WTC11 (cell line): ENCODE data around the gene KRT33A. TPM values are rescaled to one million over a fixed set of nuclear protein-coding genes. Genes with fewer than 3 reads are reported as not detected.

Experiments used
- ATAC-seq: fragments of 200-7000 bp; cut with Tn5 transposase; 2 replicates; pipeline ENCODE4 v1.10.0; 2021; ENCODE audit warnings: mild to moderate bottlenecking, moderate library complexity
- CTCF ChIA-PET: fragments of 300-600 bp; sonication (Branson Sonifier 250); formaldehyde crosslinking; loops from one replicate; lab custom pipeline; 2021; ENCODE audit warnings: antibody characterized with exemption; lab: Charles Lee
- POLR2A ChIA-PET: fragments of 350-600 bp; sonication (Branson Sonifier 250); formaldehyde crosslinking; loops from one replicate; lab custom pipeline; 2021; ENCODE audit warnings: antibody characterized with exemption; lab: Charles Lee
- DNase-seq: peaks from one replicate; pipeline ENCODE4 v3.0.0; 2021; ENCODE audit warnings: low spot score
- H3K27ac Mint-ChIP-seq: 2 replicates; pipeline ENCODE4 v1.8.0; 2021; ENCODE audit warnings: mixed read lengths
- H3K27me3 Mint-ChIP-seq: 2 replicates; pipeline ENCODE4 v1.8.0; 2021; ENCODE audit warnings: low read depth, mild to moderate bottlenecking, moderate library complexity, mixed read lengths
- H3K36me3 Mint-ChIP-seq: 2 replicates; pipeline ENCODE4 v1.8.0; 2021; ENCODE audit warnings: mixed read lengths
- H3K4me1 Mint-ChIP-seq: 2 replicates; pipeline ENCODE4 v1.8.0; 2022; ENCODE audit warnings: mixed read lengths
- H3K4me3 Mint-ChIP-seq: 2 replicates; pipeline ENCODE4 v1.8.0; 2021; ENCODE audit warnings: mild to moderate bottlenecking, moderate library complexity, mixed read lengths
- H3K9me3 Mint-ChIP-seq: 2 replicates; pipeline ENCODE4 v1.8.0; 2021; ENCODE audit warnings: mixed read lengths
- CBFB ChIP-seq: sonication (generic); formaldehyde crosslinking; IDR thresholded peaks from 2 replicates; pipeline ENCODE4 v1.8.1; 2022; ENCODE audit warnings: mild to moderate bottlenecking, low read depth, missing genetic modification reagents
- CTCF ChIP-seq: fragments of 200-600 bp; IDR thresholded peaks from 2 replicates; pipeline ENCODE4 v1.8.0; 2022; ENCODE audit warnings: antibody characterized with exemption
- EMX1 ChIP-seq: fragments of 250-450 bp; sonication (Bioruptor Pico); IDR thresholded peaks from 2 replicates; pipeline ENCODE4 v1.8.0; 2021; ENCODE audit warnings: mild to moderate bottlenecking
- ESRRA ChIP-seq: sonication (generic); formaldehyde crosslinking; IDR thresholded peaks from 2 replicates; pipeline ENCODE4 v1.8.1; 2022; ENCODE audit warnings: mild to moderate bottlenecking, missing genetic modification reagents, borderline replicate concordance
- FOXJ3 ChIP-seq: sonication (generic); formaldehyde crosslinking; IDR thresholded peaks from 2 replicates; pipeline ENCODE4 v1.9.0; 2021; ENCODE audit warnings: missing genetic modification reagents, mild to moderate bottlenecking, borderline replicate concordance
- FOXP1 ChIP-seq: sonication (generic); formaldehyde crosslinking; IDR thresholded peaks from 2 replicates; pipeline ENCODE4 v1.8.0; 2022; ENCODE audit warnings: missing genetic modification reagents, mild to moderate bottlenecking, moderate library complexity, borderline replicate concordance
- IRF1 ChIP-seq: sonication (generic); formaldehyde crosslinking; IDR thresholded peaks from 2 replicates; pipeline ENCODE4 v1.8.0; 2023; ENCODE audit warnings: missing genetic modification reagents
- IRF2 ChIP-seq: sonication (generic); formaldehyde crosslinking; IDR thresholded peaks from 2 replicates; pipeline ENCODE4 v1.8.0; 2022; ENCODE audit warnings: low read depth, missing genetic modification reagents, borderline replicate concordance
- JAZF1 ChIP-seq: fragments of 250-450 bp; sonication (Bioruptor Pico); IDR thresholded peaks from 2 replicates; pipeline ENCODE4 v1.9.0; 2021; ENCODE audit warnings: moderate library complexity, mild to moderate bottlenecking, inconsistent platforms
- NR2C2 ChIP-seq: sonication (generic); formaldehyde crosslinking; IDR thresholded peaks from 2 replicates; pipeline ENCODE4 v1.8.0; 2022; ENCODE audit warnings: mild to moderate bottlenecking, missing genetic modification reagents
- OVOL2 ChIP-seq: fragments of 250-450 bp; sonication (Bioruptor Pico); IDR thresholded peaks from 2 replicates; pipeline ENCODE4 v1.9.0; 2021; ENCODE audit warnings: mild to moderate bottlenecking, borderline replicate concordance
- PRRX2 ChIP-seq: fragments of 250-450 bp; sonication (Bioruptor Pico); IDR thresholded peaks from 2 replicates; pipeline ENCODE4 v1.8.0; 2021; ENCODE audit warnings: mild to moderate bottlenecking
- USF2 ChIP-seq: sonication (generic); formaldehyde crosslinking; IDR thresholded peaks from 2 replicates; pipeline ENCODE4 v1.8.1; 2023; ENCODE audit warnings: mild to moderate bottlenecking, missing genetic modification reagents, moderate library complexity
- ZNF138 ChIP-seq: sonication (generic); formaldehyde crosslinking; conservative IDR thresholded peaks from 2 replicates; pipeline ENCODE4 v1.8.1; 2022; ENCODE audit warnings: mild to moderate bottlenecking, moderate library complexity, missing genetic modification reagents
- total RNA-seq: library from RNA; stranded (reverse); gene quantifications from 3 replicates; pipeline ENCODE4 v1.2.3, GENCODE V29; 2021
- TF ChIP-seq, protein P1 (sequence below): sonication (generic); formaldehyde crosslinking; IDR thresholded peaks from 2 replicates; pipeline ENCODE4 v1.8.1; 2022; ENCODE audit warnings: low read depth, mild to moderate bottlenecking, moderate library complexity, missing genetic modification reagents, borderline replicate concordance
- TF ChIP-seq, protein P2 (sequence below): sonication (generic); formaldehyde crosslinking; IDR thresholded peaks from 2 replicates; pipeline ENCODE4 v1.8.1; 2022; ENCODE audit warnings: missing genetic modification reagents, borderline replicate concordance

Gene KRT33A
- total RNA-seq, 1 experiment from 2014 or later, result not detected

DNA sequence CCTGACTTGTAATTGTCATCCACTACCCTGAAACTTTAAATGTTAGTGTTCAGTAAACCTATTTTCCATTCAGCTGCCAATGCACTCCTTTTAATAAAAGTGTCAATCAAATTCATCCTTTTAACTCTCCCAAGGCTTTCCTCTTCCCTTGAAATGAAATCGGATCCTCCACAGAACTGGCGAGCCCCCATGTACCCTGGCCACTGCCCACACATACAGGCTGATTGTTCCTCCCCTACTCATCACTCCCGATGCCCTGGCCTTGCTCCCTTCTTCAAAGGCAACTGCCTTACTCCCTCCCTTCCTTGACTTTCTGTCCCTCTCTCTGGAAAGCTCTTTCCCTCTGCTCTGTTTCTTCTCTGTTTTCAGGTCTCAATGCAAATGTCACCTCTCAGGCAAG is 7.6 kb downstream of the KRT33A start:
- H3K9me3 Mint-ChIP-seq, result peaks cover 32% of the 10 kb centered on the region
- no peak overlapping the region for H3K27ac Mint-ChIP-seq
- peaks cover 10% of the 10 kb centered on the region for H3K36me3 Mint-ChIP-seq
- DNase-seq (no peak), ATAC-seq (no peak)
- peaks cover 3% of the 10 kb centered on the region for H3K27me3 Mint-ChIP-seq
- H3K4me1 Mint-ChIP-seq, result no peaks in the 10 kb centered on the region
- TF ChIP-seq CTCF (no peak), CBFB (CRISPR knock-in tag) (no peak), USF2 (CRISPR knock-in tag) (no peak), IRF1 (CRISPR knock-in tag) (no peak), FOXJ3 (CRISPR knock-in tag) (no peak), PRRX2 (no peak), EMX1 (CRISPR knock-in tag) (no peak), ZNF138 (CRISPR knock-in tag) (no peak), IRF2 (CRISPR knock-in tag) (no peak), FOXP1 (CRISPR knock-in tag) (no peak)
- TF ChIP-seq, protein P1, sequence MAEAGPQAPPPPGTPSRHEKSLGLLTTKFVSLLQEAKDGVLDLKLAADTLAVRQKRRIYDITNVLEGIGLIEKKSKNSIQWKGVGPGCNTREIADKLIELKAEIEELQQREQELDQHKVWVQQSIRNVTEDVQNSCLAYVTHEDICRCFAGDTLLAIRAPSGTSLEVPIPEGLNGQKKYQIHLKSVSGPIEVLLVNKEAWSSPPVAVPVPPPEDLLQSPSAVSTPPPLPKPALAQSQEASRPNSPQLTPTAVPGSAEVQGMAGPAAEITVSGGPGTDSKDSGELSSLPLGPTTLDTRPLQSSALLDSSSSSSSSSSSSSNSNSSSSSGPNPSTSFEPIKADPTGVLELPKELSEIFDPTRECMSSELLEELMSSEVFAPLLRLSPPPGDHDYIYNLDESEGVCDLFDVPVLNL (CRISPR knock-in tag), result no peak
- TF ChIP-seq, protein P2, sequence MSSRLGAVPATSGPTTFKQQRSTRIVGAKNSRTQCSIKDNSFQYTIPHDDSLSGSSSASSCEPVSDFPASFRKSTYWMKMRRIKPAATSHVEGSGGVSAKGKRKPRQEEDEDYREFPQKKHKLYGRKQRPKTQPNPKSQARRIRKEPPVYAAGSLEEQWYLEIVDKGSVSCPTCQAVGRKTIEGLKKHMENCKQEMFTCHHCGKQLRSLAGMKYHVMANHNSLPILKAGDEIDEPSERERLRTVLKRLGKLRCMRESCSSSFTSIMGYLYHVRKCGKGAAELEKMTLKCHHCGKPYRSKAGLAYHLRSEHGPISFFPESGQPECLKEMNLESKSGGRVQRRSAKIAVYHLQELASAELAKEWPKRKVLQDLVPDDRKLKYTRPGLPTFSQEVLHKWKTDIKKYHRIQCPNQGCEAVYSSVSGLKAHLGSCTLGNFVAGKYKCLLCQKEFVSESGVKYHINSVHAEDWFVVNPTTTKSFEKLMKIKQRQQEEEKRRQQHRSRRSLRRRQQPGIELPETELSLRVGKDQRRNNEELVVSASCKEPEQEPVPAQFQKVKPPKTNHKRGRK (CRISPR knock-in tag), result no peak
- POLR2A ChIA-PET, result no interaction called here
- CTCF ChIA-PET, result no interaction called here
- H3K4me3 Mint-ChIP-seq, result no peak overlapping the region

- Mint-ChIP-seq H3K4me3 (no peak overlapping the region), H3K27me3 (peaks cover 3% of the 10 kb centered on the region), H3K9me3 (peaks cover 36% of the 10 kb centered on the region), H3K27ac (no peak overlapping the region), H3K36me3 (peaks cover 10% of the 10 kb centered on the region), H3K4me1 (no peaks in the 10 kb centered on the region)
- DNase-seq, result no peak
- ChIA-PET POLR2A (no interaction called here), CTCF (interaction anchor here (1.1 to 2.8 kb wide), 2 partner anchors 12 to 19 kb away, joined by 6 to 11 read pairs; no protein-coding TSS in a partner anchor)
- no peak for ATAC-seq
- TF ChIP-seq OVOL2 (CRISPR knock-in tag), result no peak
- TF ChIP-seq ESRRA (CRISPR knock-in tag), result no peak
- TF ChIP-seq IRF1 (CRISPR knock-in tag), result no peak
- TF ChIP-seq, protein P1 (CRISPR knock-in tag), result no peak
- TF ChIP-seq JAZF1 (CRISPR knock-in tag), result no peak
- no peak for TF ChIP-seq NR2C2 (CRISPR knock-in tag)
- no peak for TF ChIP-seq CBFB (CRISPR knock-in tag)
Observed at GRCh38 chr17:41340934-41341861, 9.4 kb downstream of the KRT33A start.
